ENCODE measurements around the gene RFX2. TPM values are rescaled to one million over a fixed set of nuclear protein-coding genes. Genes with fewer than 3 reads are reported as not detected.
A peak's percentile ranks its signal among the peaks of the same experiment; 100 is the strongest.

Gene RFX2
- 1 to 10 TPM; 8.6 to 8.9 TPM for total RNA-seq

DNA sequence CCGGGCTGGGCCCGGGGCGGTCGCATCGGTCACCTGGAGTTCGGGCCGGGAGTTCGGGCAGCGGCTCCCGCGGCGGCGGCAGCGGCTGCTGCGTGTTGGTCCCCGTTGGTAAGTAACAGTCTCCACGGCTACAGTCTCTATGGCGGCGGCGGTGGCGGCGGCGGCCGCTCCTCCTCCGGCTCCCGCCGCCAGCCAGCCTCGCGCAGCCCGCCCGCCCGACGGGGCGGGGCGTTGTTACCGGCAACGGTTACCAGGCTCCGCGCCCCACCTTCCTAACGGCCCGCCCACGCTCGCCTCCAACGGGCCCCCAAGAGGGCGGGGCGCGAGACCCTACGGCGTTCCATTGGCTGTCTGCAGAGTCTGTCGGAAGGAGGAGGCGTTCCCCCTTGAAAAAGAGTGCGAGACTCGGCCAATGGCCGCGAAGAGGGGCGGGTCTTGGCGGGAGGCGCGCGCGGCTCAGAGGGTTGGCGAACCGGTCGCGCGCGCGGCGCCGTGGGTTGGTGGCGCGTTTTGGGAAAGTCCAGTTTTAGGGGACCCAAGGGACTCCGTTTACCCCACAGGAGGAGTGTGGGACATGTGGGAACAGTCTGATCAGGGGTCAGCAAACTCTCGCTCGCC is at the start of gene RFX2:
Gene RFX2 (minus strand): TSS at position 141 of the 618 bp plus-strand sequence. CDS start 63,004 bp downstream, outside the sequence.
- peak within 1 kb of the TSS; percentile 60 for H3K27ac Mint-ChIP-seq
- peak; percentile 100 for DNase-seq

DNA sequence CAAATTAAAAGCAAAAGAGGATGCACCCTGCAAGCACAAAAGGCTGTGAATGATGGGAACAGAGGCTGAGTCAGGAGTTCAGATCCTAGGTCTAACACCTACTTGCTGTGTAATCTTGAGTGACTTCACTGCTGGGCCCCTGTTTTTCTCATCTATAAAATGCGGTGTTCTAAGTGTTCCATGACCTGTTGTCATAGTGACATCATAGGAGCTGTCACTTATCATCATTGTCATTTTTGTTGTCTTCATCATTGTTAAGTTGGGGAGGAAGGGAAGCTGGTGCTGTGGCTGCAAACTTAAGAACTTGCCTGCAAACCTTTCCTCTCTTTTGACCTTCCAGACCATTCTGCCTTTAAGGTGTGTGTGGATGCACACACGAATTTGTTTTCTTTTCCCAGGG is 45.7 kb upstream of the RFX2 start:
- H3K27ac Mint-ChIP-seq = no peak overlapping the region
- no peaks in the 10 kb centered on the region for H3K27me3 Mint-ChIP-seq
- peaks cover 10% of the 10 kb centered on the region for H3K9me3 Mint-ChIP-seq (ENCODE audit: low read depth)
- peaks cover under 1% of the 10 kb centered on the region for H3K4me1 Mint-ChIP-seq
- ChIA-PET CTCF (no interaction called here), POLR2A (no interaction called here)
- intact Hi-C loops (cut with DNase I, micrococcal nuclease) = no loop called here
- H3K4me3 Mint-ChIP-seq = no peak overlapping the region
- no peak for DNase-seq
- H3K36me3 Mint-ChIP-seq (ENCODE audit: low read depth) = no peaks in the 10 kb centered on the region
- no peak for ATAC-seq

More for the DNA sequence above, at the start of gene RFX2:
- CTCF ChIA-PET = interaction anchor here (0.7 to 2.1 kb wide), 3 partner anchors 16 to 1947 kb away, joined by 4 to 8 read pairs (median 6); no protein-coding TSS in a partner anchor
- H3K4me3 Mint-ChIP-seq = peak within 1 kb of the TSS; percentile 76
- ATAC-seq = peak; percentile 98
- intact Hi-C loops (cut with DNase I, micrococcal nuclease) = loop anchor here (1.0 to 5.0 kb wide), 16 partner anchors 43 to 627 kb away; partner anchors contain the start of genes CATSPERD (in 1 of the 2), CLPP (in 1 of the 2), GPR108 (in 1 of the 2) and GTF2F1 (in 1 of the 2)
- POLR2A ChIA-PET = no interaction called here
- H3K27me3 Mint-ChIP-seq = peaks cover 16% of the 10 kb centered on the region
- H3K9me3 Mint-ChIP-seq (ENCODE audit: low read depth) = no peaks in the 10 kb centered on the region
- H3K36me3 Mint-ChIP-seq (ENCODE audit: low read depth) = peaks cover 2% of the 10 kb centered on the region
- H3K4me1 Mint-ChIP-seq = peaks cover 23% of the 10 kb centered on the region

DNA sequence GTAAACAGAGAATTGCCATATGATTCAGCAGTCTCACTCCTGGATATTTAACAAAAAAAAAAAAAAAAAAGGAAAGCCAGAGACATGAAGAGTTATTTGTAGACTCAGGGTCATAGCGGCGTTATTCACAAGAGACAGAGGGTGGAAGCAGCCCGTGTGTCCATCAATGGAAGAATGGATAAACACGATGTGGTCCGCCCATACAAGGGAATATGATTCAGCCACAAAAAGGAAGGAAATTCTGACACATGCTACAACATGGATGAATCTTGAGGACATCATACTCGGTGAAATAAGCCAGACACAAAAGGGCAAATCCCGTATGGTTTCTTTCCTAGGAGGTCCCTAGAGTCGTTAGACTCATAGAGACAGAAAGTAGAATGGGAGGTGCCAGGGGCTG is 40.0 kb upstream of the RFX2 start:
- no peaks in the 10 kb centered on the region for H3K27me3 Mint-ChIP-seq
- intact Hi-C loops (cut with DNase I, micrococcal nuclease) = no loop called here
- no peak overlapping the region for H3K27ac Mint-ChIP-seq
- ATAC-seq (no peak), DNase-seq (no peak)
- ChIA-PET POLR2A (interaction anchor here (0.6 kb wide), 1 partner anchor 336 kb away, joined by 7 read pairs; no protein-coding TSS in a partner anchor), CTCF (no interaction called here)
- no peaks in the 10 kb centered on the region for H3K36me3 Mint-ChIP-seq (ENCODE audit: low read depth)
- peaks cover 5% of the 10 kb centered on the region for H3K9me3 Mint-ChIP-seq (ENCODE audit: low read depth)
- no peaks in the 10 kb centered on the region for H3K4me1 Mint-ChIP-seq
- H3K4me3 Mint-ChIP-seq = no peak overlapping the region

DNA sequence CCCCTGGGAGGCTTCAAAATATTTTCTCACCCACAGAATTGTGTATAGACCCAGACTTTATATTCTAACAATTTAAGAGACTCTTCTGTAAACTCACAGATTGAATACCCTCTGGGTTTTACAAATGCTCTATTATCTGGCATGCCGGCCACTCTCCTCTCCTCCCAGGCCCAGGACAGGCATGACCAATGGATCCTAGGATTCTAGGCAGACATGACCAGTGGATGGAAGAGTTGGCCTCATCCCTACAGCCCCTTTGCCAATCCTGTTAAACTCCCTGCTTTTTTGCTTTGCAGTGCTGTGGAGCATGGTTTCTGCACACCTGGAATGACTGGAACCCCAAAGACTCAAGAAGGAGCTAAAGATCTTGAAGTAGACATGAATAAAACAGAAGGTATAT is 30.9 kb upstream of the RFX2 start:
- CTCF ChIA-PET = no interaction called here
- intact Hi-C loops (cut with DNase I, micrococcal nuclease) = no loop called here
- ATAC-seq (no peak), DNase-seq (no peak)
- H3K27me3 Mint-ChIP-seq = no peaks in the 10 kb centered on the region
- no peaks in the 10 kb centered on the region for H3K9me3 Mint-ChIP-seq (ENCODE audit: low read depth)
- POLR2A ChIA-PET = no interaction called here
- H3K27ac Mint-ChIP-seq = no peak overlapping the region
- no peak overlapping the region for H3K4me3 Mint-ChIP-seq
- no peaks in the 10 kb centered on the region for H3K4me1 Mint-ChIP-seq
- H3K36me3 Mint-ChIP-seq (ENCODE audit: low read depth) = no peaks in the 10 kb centered on the region

DNA sequence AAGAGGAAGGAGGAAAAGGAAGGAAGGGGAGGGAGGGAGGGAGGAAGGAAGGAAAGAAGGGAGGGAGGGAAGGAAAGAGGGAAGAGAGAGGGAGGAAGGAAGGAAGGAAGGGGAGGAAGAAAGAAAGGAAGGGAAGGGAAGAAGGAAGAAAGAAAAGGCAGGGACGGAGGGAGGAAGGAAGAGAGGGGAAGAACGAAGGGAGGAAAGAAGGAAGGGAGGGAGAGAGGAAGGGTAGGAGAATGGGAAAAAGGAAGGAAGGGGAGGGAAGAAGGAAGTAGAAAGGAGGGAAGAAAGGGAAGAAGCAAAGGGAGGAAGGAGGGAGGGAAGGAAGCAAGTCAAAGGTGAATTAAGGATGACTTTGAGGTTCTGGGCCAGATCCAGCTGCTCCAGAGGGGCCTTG is 28.2 kb upstream of the RFX2 start:
- H3K4me3 Mint-ChIP-seq = no peak overlapping the region
- intact Hi-C loops (cut with DNase I, micrococcal nuclease) = no loop called here
- no peak for DNase-seq
- H3K36me3 Mint-ChIP-seq (ENCODE audit: low read depth) = no peaks in the 10 kb centered on the region
- no peak overlapping the region for H3K27ac Mint-ChIP-seq
- no peaks in the 10 kb centered on the region for H3K4me1 Mint-ChIP-seq
- POLR2A ChIA-PET = no interaction called here
- H3K9me3 Mint-ChIP-seq (ENCODE audit: low read depth) = no peaks in the 10 kb centered on the region
- CTCF ChIA-PET = interaction anchor here (0.7 to 1.4 kb wide), 2 partner anchors 11 to 13 kb away, joined by 3 to 4 read pairs; no protein-coding TSS in a partner anchor
- no peak for ATAC-seq
- H3K27me3 Mint-ChIP-seq = no peaks in the 10 kb centered on the region

DNA sequence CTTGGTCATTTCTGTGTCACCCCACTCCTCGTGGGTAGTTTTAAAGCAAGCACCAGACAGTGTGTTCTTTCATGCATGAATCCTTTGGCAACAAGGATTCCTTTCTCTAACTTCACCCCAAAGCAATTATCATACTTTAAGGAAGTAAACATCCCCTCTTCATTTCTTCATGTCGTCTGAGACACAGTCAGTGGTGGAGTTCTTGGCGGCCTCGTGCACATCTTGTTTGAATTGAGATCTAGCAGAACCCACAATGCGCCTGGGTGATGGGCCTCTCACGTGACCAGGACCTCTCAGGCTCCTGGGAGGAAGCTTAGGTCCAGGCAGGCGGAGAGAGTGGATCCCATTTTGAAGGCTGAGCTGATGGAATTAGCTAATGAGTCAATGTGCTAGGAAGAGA is 27.8 kb upstream of the RFX2 start:
- Mint-ChIP-seq H3K27me3 (no peaks in the 10 kb centered on the region), H3K36me3 (ENCODE audit: low read depth) (no peaks in the 10 kb centered on the region)
- POLR2A ChIA-PET = no interaction called here

DNA sequence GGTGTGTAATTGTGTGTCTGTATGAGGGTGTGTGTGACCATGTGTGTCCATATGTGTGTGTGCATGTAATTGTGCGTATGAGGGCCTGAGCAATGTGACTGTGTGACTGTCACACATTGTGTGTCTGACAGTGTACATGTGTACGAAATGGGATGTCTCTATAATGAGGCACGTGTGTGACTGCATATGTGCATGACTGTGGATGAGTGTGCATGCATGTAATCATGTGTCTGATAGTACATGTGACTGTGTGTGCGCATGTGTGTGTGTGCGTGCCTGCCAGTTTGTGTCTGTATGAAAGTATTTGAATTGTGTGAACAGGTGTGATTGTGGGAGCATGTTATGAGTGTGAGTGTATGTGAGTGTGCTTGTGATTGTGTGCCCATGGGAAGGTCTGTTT is 22.9 kb upstream of the RFX2 start:
- no peak overlapping the region for H3K4me3 Mint-ChIP-seq
- no peaks in the 10 kb centered on the region for H3K4me1 Mint-ChIP-seq
- DNase-seq (no peak), ATAC-seq (no peak)
- H3K9me3 Mint-ChIP-seq (ENCODE audit: low read depth) = no peaks in the 10 kb centered on the region
- H3K36me3 Mint-ChIP-seq (ENCODE audit: low read depth) = no peaks in the 10 kb centered on the region
- CTCF ChIA-PET = no interaction called here
- no peaks in the 10 kb centered on the region for H3K27me3 Mint-ChIP-seq
- intact Hi-C loops (cut with DNase I, micrococcal nuclease) = no loop called here
- H3K27ac Mint-ChIP-seq = no peak overlapping the region
- POLR2A ChIA-PET = no interaction called here

More for the DNA sequence above, 27.8 kb upstream of the RFX2 start:
- H3K4me3 Mint-ChIP-seq = no peak overlapping the region
- ATAC-seq = no peak
- CTCF ChIA-PET = interaction anchor here (1.4 kb wide), 1 partner anchor 11 kb away, joined by 4 read pairs; no protein-coding TSS in a partner anchor
- DNase-seq = no peak
- no peaks in the 10 kb centered on the region for H3K9me3 Mint-ChIP-seq (ENCODE audit: low read depth)
- no peak overlapping the region for H3K27ac Mint-ChIP-seq
- intact Hi-C loops (cut with DNase I, micrococcal nuclease) = no loop called here
- no peaks in the 10 kb centered on the region for H3K4me1 Mint-ChIP-seq

DNA sequence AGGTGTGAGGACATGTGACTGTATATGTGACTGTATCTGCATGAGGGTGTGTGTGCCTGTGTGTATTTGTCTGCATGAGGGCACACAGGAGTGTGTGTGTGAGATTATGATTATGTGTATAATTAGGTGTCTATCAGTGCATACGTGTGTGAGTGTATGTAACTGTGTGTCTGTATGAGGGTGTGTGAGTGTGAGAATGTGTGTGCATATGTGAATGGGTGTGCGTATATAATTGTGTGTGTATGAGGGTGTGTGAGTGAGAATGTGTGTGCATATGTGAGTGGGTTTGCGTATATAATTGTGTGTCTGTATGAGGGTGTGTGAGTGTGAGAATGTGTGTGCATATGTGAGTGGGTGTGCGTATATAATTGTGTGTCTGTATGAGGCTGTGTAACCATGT is 22.2 kb upstream of the RFX2 start:
- ChIA-PET POLR2A (no interaction called here), CTCF (no interaction called here)
- no peaks in the 10 kb centered on the region for H3K9me3 Mint-ChIP-seq (ENCODE audit: low read depth)
- DNase-seq = no peak
- H3K27ac Mint-ChIP-seq = no peak overlapping the region
- no peak overlapping the region for H3K4me3 Mint-ChIP-seq
- no peak for ATAC-seq
- no peaks in the 10 kb centered on the region for H3K36me3 Mint-ChIP-seq (ENCODE audit: low read depth)
- intact Hi-C loops (cut with DNase I, micrococcal nuclease) = no loop called here
- H3K4me1 Mint-ChIP-seq = no peaks in the 10 kb centered on the region
- H3K27me3 Mint-ChIP-seq = no peaks in the 10 kb centered on the region

DNA sequence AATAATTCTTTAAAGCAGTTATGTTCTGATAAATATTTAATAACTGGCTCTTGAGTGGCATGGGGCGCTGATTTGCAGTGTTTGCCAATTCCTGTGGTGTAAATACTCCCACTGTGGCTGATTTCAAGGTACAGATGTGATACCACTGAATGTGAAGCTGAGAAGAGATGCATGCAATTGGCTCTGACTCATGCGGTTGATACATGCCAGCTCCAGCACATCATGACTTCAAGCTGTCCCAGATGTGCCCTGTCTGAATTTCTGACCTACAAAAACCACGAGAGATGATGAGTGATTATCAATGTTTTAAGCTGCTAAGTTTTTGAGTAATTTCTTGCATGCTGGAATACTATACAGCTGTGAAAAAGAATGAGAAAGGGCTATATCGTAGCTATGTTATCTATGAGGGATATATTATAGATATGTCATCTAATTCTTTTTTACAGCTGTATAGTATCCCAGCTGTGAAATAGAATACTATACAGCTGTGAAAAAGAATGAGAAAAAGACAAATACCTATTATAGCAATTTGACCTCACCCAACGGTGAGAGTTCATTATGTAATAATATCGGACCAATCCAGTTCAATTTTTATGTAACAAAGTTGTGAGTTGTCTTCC is 17.5 kb upstream of the RFX2 start:
- ChIA-PET CTCF (interaction anchor here (0.5 to 7.7 kb wide), 12 partner anchors 10 to 324 kb away, joined by 3 to 78 read pairs (median 4); no protein-coding TSS in a partner anchor), POLR2A (no interaction called here)
- H3K27ac Mint-ChIP-seq = no peak overlapping the region
- no peak overlapping the region for H3K4me3 Mint-ChIP-seq
- H3K27me3 Mint-ChIP-seq = no peaks in the 10 kb centered on the region
- no peak for ATAC-seq
- no peaks in the 10 kb centered on the region for H3K9me3 Mint-ChIP-seq (ENCODE audit: low read depth)
- no peak for DNase-seq
- intact Hi-C loops (cut with DNase I, micrococcal nuclease) = loop anchor here in 1 of 2 experiments (5.0 kb wide), 1 partner anchor 141 kb away; no protein-coding TSS in a partner anchor
- H3K4me1 Mint-ChIP-seq = no peaks in the 10 kb centered on the region
- no peaks in the 10 kb centered on the region for H3K36me3 Mint-ChIP-seq (ENCODE audit: low read depth)

DNA sequence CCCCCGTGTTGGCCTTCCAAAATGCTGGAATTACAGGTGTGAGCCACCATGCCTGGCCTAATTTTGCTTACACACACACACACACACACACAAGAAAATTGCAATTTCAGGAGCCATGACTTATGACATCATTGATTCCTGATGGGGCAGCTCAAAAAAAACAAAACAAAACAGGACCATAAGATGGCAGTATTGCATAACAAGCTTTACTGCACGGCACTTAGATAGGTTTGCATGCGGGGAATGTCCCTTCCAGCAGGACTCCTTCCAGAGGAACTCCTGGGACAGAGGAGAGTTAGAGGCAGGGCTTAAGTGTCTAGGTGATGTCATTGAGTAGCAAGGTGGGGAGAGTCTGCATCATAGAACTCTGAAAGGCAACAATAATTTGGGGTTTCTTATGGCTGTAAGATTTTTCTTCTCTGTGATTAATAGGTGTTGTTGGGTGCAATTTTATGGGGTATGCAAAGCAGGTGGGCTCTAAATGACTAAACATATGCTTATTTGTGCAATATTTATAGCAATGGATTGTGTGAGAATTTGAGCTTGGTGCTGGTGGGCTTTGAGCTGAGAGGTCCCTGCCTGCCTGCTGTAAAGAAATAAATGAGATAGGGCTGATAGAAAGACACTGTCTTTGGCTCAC is 16.2 kb upstream of the RFX2 start:
- H3K27ac Mint-ChIP-seq = no peak overlapping the region
- peaks cover 3% of the 10 kb centered on the region for H3K27me3 Mint-ChIP-seq
- peak; percentile 63 for ATAC-seq
- no peak overlapping the region for H3K4me3 Mint-ChIP-seq
- no peaks in the 10 kb centered on the region for H3K9me3 Mint-ChIP-seq (ENCODE audit: low read depth)
- no peaks in the 10 kb centered on the region for H3K4me1 Mint-ChIP-seq
- intact Hi-C loops (cut with DNase I, micrococcal nuclease) = loop anchor here in 1 of 2 experiments (5.0 kb wide), 1 partner anchor 139 kb away; no protein-coding TSS in a partner anchor
- ChIA-PET POLR2A (interaction anchor here (0.5 to 0.6 kb wide), 2 partner anchors 83 to 1959 kb away, joined by 3 to 4 read pairs; no protein-coding TSS in a partner anchor), CTCF (interaction anchor here (0.5 to 7.7 kb wide), 23 partner anchors 10 to 1080 kb away, joined by 3 to 78 read pairs (median 4); no protein-coding TSS in a partner anchor)
- peak; percentile 18 for DNase-seq
- no peaks in the 10 kb centered on the region for H3K36me3 Mint-ChIP-seq (ENCODE audit: low read depth)

DNA sequence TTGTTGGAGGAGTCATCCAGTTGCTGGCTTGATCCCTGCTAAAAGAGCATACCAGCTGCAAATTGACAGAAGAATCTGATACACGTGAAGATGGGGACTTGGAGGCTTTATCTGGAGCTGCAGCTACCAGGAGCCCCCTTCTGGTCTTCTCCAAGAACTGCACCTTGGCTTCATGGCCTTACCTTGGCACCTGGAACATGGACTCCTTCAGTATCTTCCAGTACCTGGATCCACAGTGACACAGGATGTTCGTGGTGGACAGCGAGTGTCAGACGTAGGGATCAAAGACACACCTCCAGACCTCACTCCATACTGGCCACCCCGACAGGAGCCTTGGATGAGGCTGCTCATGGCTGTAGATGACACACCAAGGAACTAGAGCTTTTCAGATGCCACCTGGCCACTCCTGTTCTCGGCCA is 15.3 kb upstream of the RFX2 start:
- H3K36me3 Mint-ChIP-seq (ENCODE audit: low read depth) = no peaks in the 10 kb centered on the region
- H3K9me3 Mint-ChIP-seq (ENCODE audit: low read depth) = no peaks in the 10 kb centered on the region
- H3K4me3 Mint-ChIP-seq = no peak overlapping the region
- intact Hi-C loops (cut with DNase I, micrococcal nuclease) = loop anchor here (1.0 to 5.0 kb wide), 5 partner anchors 76 to 174 kb away; no protein-coding TSS in a partner anchor
- no peaks in the 10 kb centered on the region for H3K4me1 Mint-ChIP-seq
- DNase-seq (peak; percentile 75), ATAC-seq (peak; percentile 84)
- ChIA-PET POLR2A (no interaction called here), CTCF (interaction anchor here (0.5 to 7.7 kb wide), 24 partner anchors 10 to 741 kb away, joined by 3 to 78 read pairs (median 4); no protein-coding TSS in a partner anchor)
- peaks cover 3% of the 10 kb centered on the region for H3K27me3 Mint-ChIP-seq
- no peak overlapping the region for H3K27ac Mint-ChIP-seq

Measured in activated CD4-positive, alpha-beta T cell treated with anti-CD3 and anti-CD28 coated beads for 36 hours (primary cell).